Measurements from ENCODE around the gene KCNQ2. TPM values are rescaled to one million over a fixed set of nuclear protein-coding genes. Genes with fewer than 3 reads are reported as not detected.

The KCNQ2 gene
- total and polyA plus RNA-seq, 2 experiments from 2014 or later = 68.5 to 92.4 TPM

- Histone ChIP-seq H3K27me3 (ENCODE audit: insufficient read depth) (no peaks in the 10 kb centered on the region), H2AFZ (peak overlapping the region; percentile 38; the same call in 1 of the 2 replicates), H3K9me2 (ENCODE audit: insufficient read depth) (no peaks in the 10 kb centered on the region), H3K79me2 (replicated peaks; ENCODE audit: insufficient read depth) (no peaks in the 10 kb centered on the region), H3K4me2 (no peak overlapping the region; the same call in 1 of the 2 replicates), H4K20me1 (replicated peaks; ENCODE audit: insufficient read depth) (no peaks in the 10 kb centered on the region), H3K27ac (ENCODE audit: low read depth) (no peak overlapping the region), H3K4me3 (no peak overlapping the region), H3K4me1 (ENCODE audit: insufficient read depth) (peaks cover 18% of the 10 kb centered on the region), H3F3A (replicated peaks; ENCODE audit: low read depth) (0 out of 2 replicates have a peak, but pooled peaks cover 4% of the 10 kb centered on the region), H3K36me3 (ENCODE audit: insufficient read depth) (no peaks in the 10 kb centered on the region)
- Mint-ChIP-seq H3K4me1 (peaks cover 43% of the 10 kb centered on the region), H3K27ac (no peak overlapping the region), H3K4me3 (no peak overlapping the region), H3K36me3 (ENCODE audit: low read depth) (peaks cover 3% of the 10 kb centered on the region; the same call in 1 of the 3 replicates), H3K27me3 (ENCODE audit: insufficient read depth, low read depth, poor library complexity) (peaks cover 25% of the 10 kb centered on the region), H3K9me3 (peaks cover 3% of the 10 kb centered on the region; the same call in 2 of the 3 replicates)
- TF ChIP-seq STAT1 (IDR thresholded peaks at IDR 0.05; ENCODE audit: unreplicated experiment) (no peak), ZNF462 (CRISPR knock-in tag; IDR thresholded peaks at IDR 0.05) (no peak), EZH2phosphoT487 (IDR thresholded peaks at IDR 0.05; ENCODE audit: unreplicated experiment) (no peak), POLR2AphosphoS5 (IDR thresholded peaks at IDR 0.05; ENCODE audit: low read depth) (no peak), REST (IDR thresholded peaks at IDR 0.05; ENCODE audit: unreplicated experiment) (no peak), CTCF (conservative IDR thresholded peaks at IDR 0.05; ENCODE audit: low read depth in 2 of 2) (no peak), JUNB (IDR thresholded peaks at IDR 0.05; ENCODE audit: unreplicated experiment) (no peak), EZH2 (IDR thresholded peaks at IDR 0.05; ENCODE audit: low read depth, unreplicated experiment) (no peak), ZNF331 (CRISPR knock-in tag; IDR thresholded peaks at IDR 0.05; ENCODE audit: low read depth) (no peak), CREB1 (CRISPR knock-in tag; IDR thresholded peaks at IDR 0.05; ENCODE audit: low read depth) (no peak), ZNF114 (CRISPR knock-in tag; IDR thresholded peaks at IDR 0.05) (no peak), NANOG (IDR thresholded peaks at IDR 0.05; ENCODE audit: borderline replicate concordance) (no peak), ETS1 (IDR thresholded peaks at IDR 0.05) (no peak)
- ATAC-seq (no peak), DNase-seq (ENCODE audit: low spot score) (no peak)
These were observed 9.0 kb upstream of the KCNQ2 start for GRCh38 chr20:63481503-63481902.

All from GM23338 (cell line).